Psoas muscle (tissue), 8 donors: ENCODE measurements around the gene RTKN2. TPM values are rescaled to one million over a fixed set of nuclear protein-coding genes. Genes with fewer than 3 reads are reported as not detected.
A peak's percentile ranks its signal among the peaks of the same experiment; 100 is the strongest.

ENCODE experiments used
- ATAC-seq, 4 donors: fragments of 200-7000 bp; cut with Tn5 transposase; one replicate each; pipeline ENCODE4 v1.9.1; 2020; ENCODE audit warnings: moderate library complexity in 3 of 4, mild to moderate bottlenecking in 2 of 4
- DNase-seq, 2 donors: peaks; one replicate each; pipeline ENCODE4 v3.0.0-alpha.2; 2020
- H3K27ac ChIP-seq: fragments of 200-600 bp; one replicate; pipeline ENCODE4 v1.8.0; 2022
- H3K27me3 ChIP-seq, 3 donors: fragments of 200-600 bp in 1 of 3; one replicate each; pipeline versions ENCODE4 v1.6.1 to v1.8.0; 2013 to 2022; ENCODE audit warnings: low read length in 2 of 3, mild to moderate bottlenecking in 2 of 3, moderate library complexity in 1 of 3; ENCODE audit not compliant: insufficient read depth in 3 of 3
- H3K36me3 ChIP-seq, 2 donors: fragments of 200-600 bp in 1 of 2; one replicate each; pipeline versions ENCODE4 v1.6.1 to v1.8.0; 2013 to 2022; ENCODE audit warnings: low read depth in 1 of 2, mild to moderate bottlenecking in 1 of 2, moderate library complexity in 1 of 2; ENCODE audit not compliant: insufficient read depth in 1 of 2
- H3K4me1 ChIP-seq: fragments of 200-600 bp; one replicate; pipeline ENCODE4 v1.8.0; 2022
- H3K4me3 ChIP-seq: fragments of 200-600 bp; one replicate; pipeline ENCODE4 v1.8.0; 2022; ENCODE audit warnings: mild to moderate bottlenecking
- H3K9me3 ChIP-seq: fragments of 200-600 bp; one replicate; pipeline ENCODE4 v1.8.0; 2022
- CTCF ChIP-seq: fragments of 200-600 bp; IDR thresholded peaks from one replicate; pipeline ENCODE4 v1.8.0; 2022; ENCODE audit warnings: antibody characterized with exemption
- WGBS, 3 donors: extraction: QIAGEN DNeasy Blood & Tissue Kit; methylation state at CpG; one replicate each; pipeline versions ENCODE4 v1.1.6 to v1.1.7; 2013; 5-methylcytosine and 5-hydroxymethylcytosine counted together
- intact Hi-C, 2 donors: fragments of 100-400 bp; cut with DNase I; formaldehyde crosslinking; loops; one replicate each; pipeline versions ENCODE4 v1.11.0 to v1.14.2; 2022
- polyA plus RNA-seq, 3 donors: library from polyadenylated mRNA; stranded (reverse); fragments of 200-250 nt; gene quantifications; one replicate each; pipeline ENCODE4 v1.2.3, GENCODE V29; 2013
- total RNA-seq, 4 donors: library from RNA; stranded (reverse); fragmentation: NEBNext Ultra II Directional in 2 of 4; extraction: Animal tissue kit (Norgen Biotek cat#: 25700) in 2 of 4; gene quantifications; one replicate each; pipeline versions ENCODE4 v1.2.1 to v1.2.4, GENCODE V29; 2021 to 2023
- donor health status: healthy with polysubstance abuse.
- donor health status: DM: no; HTN: no; CAD: no; lungs with moderate emphysema.
- donor health status: Bipolar disorder and iron deficiency.
- donor health status: healthy.
- donor health status: DM: yes; HTN: yes; CAD: no.
- donor health status: DM: no; HTN: no; CAD: no.
- donor health status: DM: no; HTN: no; CAD: no.
- donor health status: DM: yes; HTN: yes; CAD: no.

RTKN2 gene
- total and polyA plus RNA-seq, 7 donors = 0.01 to 0.09 (median 0.03) TPM; not detected in 3

DNA sequence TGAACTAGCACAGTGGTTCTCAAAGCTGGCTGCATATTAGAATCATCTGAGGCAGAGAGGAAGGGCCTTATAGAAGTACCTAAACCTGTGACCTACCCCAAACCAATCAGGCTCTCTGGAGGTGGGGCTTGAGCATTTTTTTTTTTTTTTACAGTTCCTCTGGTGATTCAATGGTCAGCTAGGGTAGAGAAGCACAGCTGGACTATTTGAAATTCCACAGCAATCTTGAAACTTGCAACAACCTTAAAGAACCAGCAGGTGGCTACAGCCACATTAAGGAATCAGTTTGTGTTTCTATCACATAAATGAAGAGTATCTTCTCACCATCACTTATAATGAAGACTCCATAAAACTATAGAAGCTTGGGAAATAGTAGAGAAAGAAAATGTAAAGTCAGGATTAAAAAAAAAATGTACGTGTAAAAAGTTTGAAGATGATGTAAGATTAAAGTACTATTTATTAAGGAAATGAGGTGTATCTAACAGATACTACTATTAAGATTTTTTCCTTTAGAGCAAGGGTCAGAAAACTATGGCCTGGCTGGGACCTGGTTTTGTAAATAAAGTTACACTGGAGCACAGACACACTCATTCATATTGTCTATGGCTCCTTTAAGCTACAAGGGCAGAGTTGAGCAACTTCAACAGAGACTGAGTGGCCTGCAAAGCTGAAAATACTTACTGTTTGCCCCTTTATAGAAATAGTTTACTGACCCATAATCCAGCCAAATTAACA lies 3.8 kb downstream of the RTKN2 start:
- intact Hi-C loops = no loop called here
- no peaks in the 10 kb centered on the region for H3K36me3 ChIP-seq
- H3K9me3 ChIP-seq = no peaks in the 10 kb centered on the region
- peaks cover 0 to 12% (median 0%) of the 10 kb centered on the region in 3 donors for H3K27me3 ChIP-seq
- no peak overlapping the region for H3K27ac ChIP-seq
- H3K4me3 ChIP-seq = no peak overlapping the region
- DNase-seq (no peak), ATAC-seq (no peak)
- WGBS, 3 donors = 33 to 43% (median 37%) methylated on average over 1 of the region's 1 CpG
- H3K4me1 ChIP-seq = peaks cover 7% of the 10 kb centered on the region
- TF ChIP-seq CTCF = peak; percentile 38

- Histone ChIP-seq H3K27me3 (peaks cover 0 to 12% (median 0%) of the 10 kb centered on the region in 3 donors), H3K36me3 (no peaks in the 10 kb centered on the region)
- intact Hi-C loops = no loop called here
Observed at GRCh38 chr10:62264126-62264525, 4.5 kb downstream of the RTKN2 start.

DNA sequence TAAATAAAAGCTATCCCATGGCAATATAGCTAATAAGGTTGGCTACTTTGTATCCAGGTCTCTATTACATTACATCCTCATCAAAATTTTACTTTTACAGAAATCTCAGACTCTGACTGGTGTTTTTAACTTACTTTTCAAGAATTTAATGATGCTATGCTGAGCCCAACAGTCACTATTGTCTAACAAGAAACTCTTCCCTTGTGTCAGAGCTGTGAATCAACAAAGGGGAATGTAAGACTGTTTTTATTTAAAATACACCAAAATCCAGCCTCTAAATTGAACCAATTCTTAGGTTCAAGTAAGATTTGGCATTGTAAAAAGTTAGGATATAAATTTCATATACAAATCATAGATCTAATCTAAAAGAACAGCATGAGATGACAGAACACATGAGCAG lies 7.0 kb downstream of the RTKN2 start:
- H3K9me3 ChIP-seq = no peaks in the 10 kb centered on the region
- ATAC-seq = no peak
- no peak for TF ChIP-seq CTCF

More at GRCh38 chr10:62264126-62264525, 4.5 kb downstream of the RTKN2 start:
- Histone ChIP-seq H3K27ac (no peak overlapping the region), H3K9me3 (no peaks in the 10 kb centered on the region), H3K4me1 (peaks cover 7% of the 10 kb centered on the region), H3K4me3 (no peak overlapping the region)
- no peak for DNase-seq
- TF ChIP-seq CTCF = no peak
- ATAC-seq = no peak

DNA sequence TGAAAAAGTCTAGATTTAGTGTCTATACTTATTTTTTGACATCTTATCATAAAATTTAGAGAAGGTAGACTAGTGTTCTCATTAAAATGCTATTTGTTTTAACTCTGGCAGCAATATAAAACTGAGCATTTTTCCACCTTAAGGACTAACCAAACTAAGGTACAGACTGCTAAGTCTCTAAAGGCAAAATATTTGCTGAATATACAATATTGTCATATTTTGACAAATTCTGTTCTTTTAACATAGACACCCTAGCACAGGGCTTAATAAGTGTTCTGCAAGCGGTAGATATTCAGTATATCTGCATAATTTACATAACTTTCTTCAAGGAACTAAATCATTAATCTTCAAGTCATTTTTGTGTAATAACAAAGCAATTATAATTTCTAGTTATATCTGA lies 8.6 kb downstream of the RTKN2 start:
- Histone ChIP-seq H3K27me3 (no peaks in the 10 kb centered on the region), H3K36me3 (no peaks in the 10 kb centered on the region), H3K27ac (no peak overlapping the region), H3K4me3 (no peak overlapping the region), H3K9me3 (no peaks in the 10 kb centered on the region), H3K4me1 (no peaks in the 10 kb centered on the region)
- 93 to 100% (median 97%) methylated on average over 1 of the region's 1 CpG for WGBS, 3 donors
- ATAC-seq = no peak
- no peak for DNase-seq
- intact Hi-C loops = no loop called here
- TF ChIP-seq CTCF = no peak

More for the DNA sequence above, 7.0 kb downstream of the RTKN2 start:
- H3K36me3 ChIP-seq = no peaks in the 10 kb centered on the region
- no peaks in the 10 kb centered on the region for H3K4me1 ChIP-seq
- no peak overlapping the region for H3K4me3 ChIP-seq
- no peaks in the 10 kb centered on the region for H3K27me3 ChIP-seq
- no peak overlapping the region for H3K27ac ChIP-seq
- intact Hi-C loops = no loop called here
- no peak for DNase-seq

GRCh38 chr10:62259456-62259855 lies 9.2 kb downstream of the RTKN2 start:
- H3K4me1 ChIP-seq = no peaks in the 10 kb centered on the region

More at GRCh38 chr10:62259456-62259855, 9.2 kb downstream of the RTKN2 start:
- no peak for TF ChIP-seq CTCF
- Histone ChIP-seq H3K27me3 (no peaks in the 10 kb centered on the region), H3K9me3 (no peaks in the 10 kb centered on the region), H3K4me3 (no peak overlapping the region), H3K27ac (no peak overlapping the region), H3K36me3 (no peaks in the 10 kb centered on the region)
- no peak for DNase-seq
- intact Hi-C loops = no loop called here
- 72 to 85% (median 72%) methylated on average over 4 of the region's 4 CpGs for WGBS, 3 donors
- ATAC-seq = no peak
